H9 (cell line): ENCODE results near the gene GABARAP. TPM values are rescaled to one million over a fixed set of nuclear protein-coding genes. Genes with fewer than 3 reads are reported as not detected.

Experiments
- DNase-seq: peaks from one replicate; pipeline ENCODE4 v3.0.0-alpha.2; 2017
- H2AFZ ChIP-seq: one replicate; pipeline ENCODE4 v1.6.1; 2013; ENCODE audit warnings: mild to moderate bottlenecking, low read length, control low read depth, moderate library complexity
- H2AK5ac ChIP-seq: 2 replicates; pipeline ENCODE4 v1.6.1; 2013; ENCODE audit warnings: low read length, control low read depth, mixed read lengths; ENCODE audit not compliant: insufficient read length
- H2BK120ac ChIP-seq: one replicate; pipeline ENCODE4 v1.6.1; 2013; ENCODE audit warnings: low read depth, mild to moderate bottlenecking, low read length, control low read depth, inconsistent platforms; ENCODE audit not compliant: poor library complexity, severe bottlenecking
- H2BK12ac ChIP-seq: 2 replicates; pipeline ENCODE4 v1.6.1; 2013; ENCODE audit warnings: low read length, control low read depth, mixed read lengths, low read depth; ENCODE audit not compliant: insufficient read length
- H2BK15ac ChIP-seq: 2 replicates; pipeline ENCODE4 v1.6.1; 2013; ENCODE audit warnings: low read depth, low read length, control low read depth
- H2BK20ac ChIP-seq: one replicate; pipeline ENCODE4 v1.6.1; 2013; ENCODE audit warnings: low read depth, mild to moderate bottlenecking, low read length, control low read depth, inconsistent platforms; ENCODE audit not compliant: poor library complexity, severe bottlenecking
- H2BK5ac ChIP-seq: 2 replicates; pipeline ENCODE4 v1.6.1; 2013; ENCODE audit warnings: low read length, control low read depth, mixed read lengths; ENCODE audit not compliant: insufficient read length
- H3K14ac ChIP-seq: 2 replicates; pipeline ENCODE4 v1.6.1; 2013; ENCODE audit warnings: low read length, control low read depth; ENCODE audit not compliant: insufficient read depth
- H3K18ac ChIP-seq: 2 replicates; pipeline ENCODE4 v1.6.1; 2013; ENCODE audit warnings: low read depth, mild to moderate bottlenecking, mixed read lengths, low read length, control low read depth; ENCODE audit not compliant: insufficient read length
- H3K23ac ChIP-seq: 2 replicates; pipeline ENCODE4 v1.6.1; 2013; ENCODE audit warnings: low read length, control low read depth, mixed read lengths, low read depth; ENCODE audit not compliant: insufficient read length
- H3K23me2 ChIP-seq: 2 replicates; pipeline ENCODE4 v1.6.1; 2013; ENCODE audit warnings: low read depth, mild to moderate bottlenecking, mixed read lengths, low read length, control low read depth; ENCODE audit not compliant: insufficient read length, poor library complexity, severe bottlenecking
- H3K27ac ChIP-seq: 2 replicates; pipeline ENCODE4 v1.5.1; 2013; ENCODE audit warnings: low read length, control low read depth, mixed read lengths, low read depth; ENCODE audit not compliant: insufficient read length
- H3K27me3 ChIP-seq: 2 replicates; pipeline ENCODE4 v1.6.1; 2013; ENCODE audit warnings: low read length, control low read depth, inconsistent platforms; ENCODE audit not compliant: insufficient read depth
- H3K4ac ChIP-seq: 2 replicates; pipeline ENCODE4 v1.6.1; 2013; ENCODE audit warnings: low read depth, mild to moderate bottlenecking, control low read depth, inconsistent platforms, low read length, moderate library complexity
- H3K4me1 ChIP-seq: 2 replicates; pipeline ENCODE4 v1.6.1; 2013; ENCODE audit warnings: low read length, control low read depth, inconsistent platforms; ENCODE audit not compliant: insufficient read depth
- H3K4me2 ChIP-seq: 2 replicates; pipeline ENCODE4 v1.6.1; 2013; ENCODE audit warnings: low read length, control low read depth, mixed read lengths; ENCODE audit not compliant: insufficient read length, insufficient read depth
- H3K56ac ChIP-seq: 2 replicates; pipeline ENCODE4 v1.6.1; 2013; ENCODE audit warnings: low read depth, mild to moderate bottlenecking, mixed read lengths, low read length, control low read depth; ENCODE audit not compliant: insufficient read length
- H3K79me1 ChIP-seq: 2 replicates; pipeline ENCODE4 v1.6.1; 2013; ENCODE audit warnings: low read depth, mild to moderate bottlenecking, moderate library complexity, low read length, control low read depth, inconsistent platforms; ENCODE audit not compliant: insufficient read depth, poor library complexity, severe bottlenecking
- H3K79me2 ChIP-seq: 2 replicates; pipeline ENCODE4 v1.6.1; 2013; ENCODE audit warnings: low read length, control low read depth, inconsistent platforms; ENCODE audit not compliant: insufficient read depth
- H3K9ac ChIP-seq: 2 replicates; pipeline ENCODE4 v1.6.1; 2013; ENCODE audit warnings: low read length, control low read depth, mixed read lengths; ENCODE audit not compliant: insufficient read length; ENCODE audit errors: extremely low read depth
- H3K9me3 ChIP-seq: one replicate; pipeline ENCODE4 v1.6.1; 2013; ENCODE audit warnings: low read depth, low read length, inconsistent platforms; ENCODE audit not compliant: control insufficient read depth
- H3T11ph ChIP-seq: one replicate; pipeline ENCODE4 v1.6.1; 2013; ENCODE audit warnings: mild to moderate bottlenecking, low read length, control low read depth, inconsistent platforms
- H4K20me1 ChIP-seq: one replicate; pipeline ENCODE4 v1.6.1; 2013; ENCODE audit not compliant: control insufficient read depth, insufficient read length, insufficient read depth
- H4K5ac ChIP-seq: 2 replicates; pipeline ENCODE4 v1.6.1; 2013; ENCODE audit warnings: low read depth, mild to moderate bottlenecking, mixed read lengths, low read length, control low read depth; ENCODE audit not compliant: insufficient read length
- H4K8ac ChIP-seq: replicated peaks from 2 replicates; pipeline ENCODE4 v1.6.1; 2013; ENCODE audit warnings: low read length, control low read depth, mixed read lengths, low read depth; ENCODE audit not compliant: insufficient read length
- H4K91ac ChIP-seq: 2 replicates; pipeline ENCODE4 v1.6.1; 2013; ENCODE audit warnings: low read depth, mild to moderate bottlenecking, moderate library complexity, mixed read lengths, low read length, control low read depth; ENCODE audit not compliant: insufficient read length
- H3K27ac Mint-ChIP-seq, 3 experiments: 2 replicates in 2 of 3; 3 replicates in 1 of 3; pipeline ENCODE4 v1.8.0; 2020 to 2021; ENCODE audit warnings: mixed read lengths in 3 of 3, mild to moderate bottlenecking in 1 of 3, moderate library complexity in 1 of 3
- H3K27me3 Mint-ChIP-seq: 2 replicates; pipeline ENCODE4 v1.8.0; 2021; ENCODE audit warnings: low read depth, mild to moderate bottlenecking, moderate library complexity, mixed read lengths
- H3K36me3 Mint-ChIP-seq, 3 experiments: 2 replicates in 2 of 3; 3 replicates in 1 of 3; pipeline ENCODE4 v1.8.0; 2020 to 2021; ENCODE audit warnings: low read depth in 3 of 3, mixed read lengths in 3 of 3; ENCODE audit not compliant: insufficient read depth in 1 of 3
- H3K4me1 Mint-ChIP-seq, 2 experiments: 2 replicates each; pipeline ENCODE4 v1.8.0; 2020; ENCODE audit warnings: mixed read lengths in 2 of 2
- H3K4me3 Mint-ChIP-seq, 2 experiments: 2 replicates in 1 of 2; 3 replicates in 1 of 2; pipeline ENCODE4 v1.8.0; 2020 to 2021; ENCODE audit warnings: mild to moderate bottlenecking in 2 of 2, mixed read lengths in 2 of 2, moderate library complexity in 1 of 2
- H3K9me3 Mint-ChIP-seq, 2 experiments: 2 replicates in 1 of 2; 3 replicates in 1 of 2; pipeline ENCODE4 v1.8.0; 2020; ENCODE audit warnings: mild to moderate bottlenecking in 2 of 2, mixed read lengths in 2 of 2, moderate library complexity in 1 of 2
- CTCF ChIP-seq: fragments of 200-600 bp; sonication (generic); conservative IDR thresholded peaks from 3 replicates; pipeline ENCODE4 v1.8.0; 2021; ENCODE audit warnings: antibody characterized with exemption, mild to moderate bottlenecking
- WGBS: extraction: QIAGEN DNeasy Blood & Tissue Kit; methylation state at CpG from one replicate; pipeline ENCODE4 v1.1.7; 2013; ENCODE audit warnings: missing lambda C conversion rate, low lambda C conversion rate, mixed read lengths; ENCODE audit not compliant: insufficient read length; ENCODE audit errors: extremely low coverage; 5-methylcytosine and 5-hydroxymethylcytosine counted together
- total RNA-seq: library from RNA; stranded (reverse); gene quantifications from 2 replicates; pipeline ENCODE4 v1.2.1, GENCODE V29; 2021

Gene GABARAP
- total RNA-seq, 1 experiment from 2014 or later = 261 TPM

- DNase-seq = peak; percentile 100
- Histone ChIP-seq H4K8ac (no peak overlapping the region), H2BK12ac (no peak overlapping the region), H3K79me2 (peaks cover 3% of the 10 kb centered on the region; the same call in 1 of the 2 replicates), H2AK5ac (no peak overlapping the region), H3K23me2 (peaks cover 23% of the 10 kb centered on the region), H4K91ac (no peak overlapping the region), H3K27ac (no peak overlapping the region), H3K56ac (no peak overlapping the region), H3K27me3 (no peaks in the 10 kb centered on the region), H2BK15ac (no peak overlapping the region), H3K79me1 (peaks cover 2% of the 10 kb centered on the region), H3K14ac (peak overlapping the region; percentile 79; the same call in 1 of the 2 replicates), H2BK5ac (no peak overlapping the region), H2AFZ (no peak overlapping the region), H3K4me1 (peaks cover 3% of the 10 kb centered on the region; the same call in 1 of the 2 replicates), H2BK120ac (no peak overlapping the region), H3T11ph (no peak overlapping the region), H3K9me3 (no peaks in the 10 kb centered on the region), H3K23ac (no peak overlapping the region), H4K20me1 (no peaks in the 10 kb centered on the region), H3K4ac (no peak overlapping the region; the same call in 1 of the 2 replicates), H2BK20ac (no peak overlapping the region), H4K5ac (no peak overlapping the region), H3K9ac (no peak overlapping the region), H3K4me2 (peak overlapping the region; percentile 87), H3K18ac (peak overlapping the region; percentile 94)
- peaks cover 0 to 3% (median 0%) of the 10 kb centered on the region in 3 experiments; a peak in 3 of 7 replicates for H3K36me3 Mint-ChIP-seq
- H3K9me3 Mint-ChIP-seq = no peaks in the 10 kb centered on the region
- peak overlapping the region; percentile 71 to 91 for H3K4me3 Mint-ChIP-seq
- no peaks in the 10 kb centered on the region; the same call in 1 of the 2 replicates for H3K27me3 Mint-ChIP-seq
- WGBS = no CpG with 5 or more reads among the region's 45 CpGs
- peaks cover 64 to 73% of the 10 kb centered on the region in 2 experiments for H3K4me1 Mint-ChIP-seq
- peak overlapping the region; percentile 96 to 100 (median 99) for H3K27ac Mint-ChIP-seq
- peak; percentile 71 for TF ChIP-seq CTCF
These were observed 27.7 kb downstream of the GABARAP start for GRCh38 chr17:7214300-7215135.
